ENCODE data around the gene BIRC7. TPM values are rescaled to one million over a fixed set of nuclear protein-coding genes. Genes with fewer than 3 reads are reported as not detected.

BIRC7 gene
- total RNA-seq, 1 donor from 2014 or later: 0.50 TPM

DNA sequence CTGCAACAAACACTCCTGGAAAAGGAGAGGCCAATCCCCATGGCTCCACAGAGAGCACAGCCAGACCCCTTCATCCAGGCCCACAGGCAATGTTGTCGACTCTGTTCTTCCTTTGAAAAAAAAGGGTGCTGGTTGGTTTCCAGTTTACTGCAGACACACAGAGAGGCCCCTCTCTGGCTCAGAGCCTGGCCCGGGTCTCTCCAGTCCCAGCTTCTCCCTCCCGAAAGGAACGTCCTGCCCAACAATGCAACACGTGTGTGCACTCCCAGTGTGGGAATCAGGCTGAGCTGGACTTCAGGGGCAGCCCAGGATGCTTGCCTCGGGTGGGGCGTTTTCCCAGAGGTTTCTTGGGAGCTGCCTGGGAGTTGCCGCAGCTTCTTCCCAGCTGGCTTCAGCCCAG, 23.1 kb downstream of the BIRC7 start:
- Mint-ChIP-seq H3K27ac (ENCODE audit: unreplicated experiment) (no peak overlapping the region), H3K4me1 (ENCODE audit: low read depth) (peaks cover 14% of the 10 kb centered on the region), H3K27me3 (ENCODE audit: low read depth) (peaks cover 12% of the 10 kb centered on the region), H3K9me3 (ENCODE audit: low read depth) (peaks cover 4% of the 10 kb centered on the region), H3K4me3 (ENCODE audit: unreplicated experiment) (no peak overlapping the region), H3K36me3 (ENCODE audit: low read depth) (peaks cover 5% of the 10 kb centered on the region)
- TF ChIP-seq CTCF (IDR thresholded peaks at IDR 0.05): no peak
- DNase-seq (ENCODE audit: low spot score): no peak

DNA sequence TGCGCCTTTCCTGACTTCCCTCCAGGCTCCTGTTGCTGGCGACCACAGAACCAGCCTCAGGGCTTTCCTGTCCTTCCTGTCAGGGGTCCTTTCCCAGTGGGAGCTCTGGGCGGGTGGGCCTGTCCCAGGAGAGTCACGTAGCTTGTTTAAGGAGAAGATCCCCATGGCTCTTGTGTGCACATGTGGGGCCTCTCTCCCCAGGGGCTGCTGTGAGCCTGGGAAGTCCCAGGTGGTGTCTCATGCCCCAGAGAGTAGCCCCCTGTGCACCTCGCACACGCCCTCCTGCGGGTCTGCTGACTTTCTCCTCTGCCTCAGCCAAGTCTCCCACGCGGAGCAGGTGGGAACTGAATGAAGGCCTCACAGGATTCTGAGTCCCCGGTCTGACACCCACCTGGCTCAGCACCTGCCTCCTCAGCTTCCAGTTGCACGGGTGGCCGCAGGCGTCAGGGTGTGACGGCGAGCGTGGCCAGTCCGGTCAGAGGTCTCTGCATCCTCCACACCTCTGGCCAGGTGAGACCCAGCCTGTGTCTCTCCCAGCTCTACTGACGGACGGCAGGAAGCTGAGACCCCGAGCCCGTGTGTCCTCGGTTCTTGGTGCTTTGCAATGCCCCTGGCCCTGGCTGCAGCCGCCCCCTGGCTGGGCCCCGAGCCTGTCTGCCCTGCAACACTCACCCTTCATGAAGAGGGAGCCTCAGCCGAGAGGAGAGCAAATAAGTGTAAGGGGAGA, 24.2 kb downstream of the BIRC7 start:
- H3K4me1 Mint-ChIP-seq (ENCODE audit: low read depth): peaks cover 20% of the 10 kb centered on the region
- TF ChIP-seq CTCF (IDR thresholded peaks at IDR 0.05): no peak
- H3K36me3 Mint-ChIP-seq (ENCODE audit: low read depth): peaks cover 5% of the 10 kb centered on the region
- DNase-seq (ENCODE audit: low spot score): no peak
- peaks cover 13% of the 10 kb centered on the region for H3K27me3 Mint-ChIP-seq (ENCODE audit: low read depth)
- peaks cover 4% of the 10 kb centered on the region for H3K9me3 Mint-ChIP-seq (ENCODE audit: low read depth)
- no peak overlapping the region for H3K4me3 Mint-ChIP-seq (ENCODE audit: unreplicated experiment)
- H3K27ac Mint-ChIP-seq (ENCODE audit: unreplicated experiment): no peak overlapping the region

GRCh38 chr20:63260521-63260920, 24.8 kb downstream of the BIRC7 start:
- H3K36me3 Mint-ChIP-seq (ENCODE audit: low read depth): peaks cover 5% of the 10 kb centered on the region
- H3K4me3 Mint-ChIP-seq (ENCODE audit: unreplicated experiment): no peak overlapping the region
- TF ChIP-seq CTCF (IDR thresholded peaks at IDR 0.05): no peak
- H3K27ac Mint-ChIP-seq (ENCODE audit: unreplicated experiment): no peak overlapping the region
- H3K27me3 Mint-ChIP-seq (ENCODE audit: low read depth): peaks cover 8% of the 10 kb centered on the region
- no peak for DNase-seq (ENCODE audit: low spot score)
- H3K9me3 Mint-ChIP-seq (ENCODE audit: low read depth): peaks cover 4% of the 10 kb centered on the region
- H3K4me1 Mint-ChIP-seq (ENCODE audit: low read depth): peaks cover 22% of the 10 kb centered on the region

- Mint-ChIP-seq H3K9me3 (ENCODE audit: low read depth) (peaks cover 4% of the 10 kb centered on the region), H3K4me1 (ENCODE audit: low read depth) (peaks cover 22% of the 10 kb centered on the region), H3K27me3 (ENCODE audit: low read depth) (peaks cover 7% of the 10 kb centered on the region), H3K4me3 (ENCODE audit: unreplicated experiment) (no peak overlapping the region), H3K36me3 (ENCODE audit: low read depth) (peaks cover 5% of the 10 kb centered on the region), H3K27ac (ENCODE audit: unreplicated experiment) (no peak overlapping the region)
- DNase-seq (ENCODE audit: low spot score): no peak
- no peak for TF ChIP-seq CTCF (IDR thresholded peaks at IDR 0.05)
Measured at GRCh38 chr20:63261060-63261794, 25.5 kb downstream of the BIRC7 start.

- Mint-ChIP-seq H3K4me1 (ENCODE audit: low read depth) (peaks cover 22% of the 10 kb centered on the region), H3K27ac (ENCODE audit: unreplicated experiment) (no peak overlapping the region), H3K27me3 (ENCODE audit: low read depth) (peaks cover 5% of the 10 kb centered on the region), H3K4me3 (ENCODE audit: unreplicated experiment) (no peak overlapping the region), H3K36me3 (ENCODE audit: low read depth) (peaks cover 3% of the 10 kb centered on the region), H3K9me3 (ENCODE audit: low read depth) (peaks cover 2% of the 10 kb centered on the region)
- DNase-seq (ENCODE audit: low spot score): no peak
- TF ChIP-seq CTCF (IDR thresholded peaks at IDR 0.05): no peak
Measured at GRCh38 chr20:63261795-63262528, 26.3 kb downstream of the BIRC7 start.

All from chondrocyte (in vitro differentiated cells).